Pancreas (tissue), 10 donors: Measurements from ENCODE around the gene PKP4. TPM values are rescaled to one million over a fixed set of nuclear protein-coding genes. Genes with fewer than 3 reads are reported as not detected.

Source experiments
- ATAC-seq, 4 donors: fragments of 200-7000 bp; cut with Tn5 transposase; one replicate each; pipeline versions ENCODE4 v1.8.0 to v1.9.1; 2020; ENCODE audit warnings: mild to moderate bottlenecking in 4 of 4, moderate library complexity in 4 of 4
- DNase-seq, 6 donors: peaks; one replicate each; pipeline ENCODE4 v3.0.0-alpha.2; 2020
- FAIRE-seq: peaks from 2 replicates; lab custom pipeline; 2012; peaks lifted over from hg19 to GRCh38; lab: Jason Lieb, UNC
- H3K27ac ChIP-seq, 4 donors: fragments of 200-600 bp; sonication (generic); 1 replicate in 3 of 4; 2 replicates in 1 of 4; pipeline versions ENCODE4 v1.5.0 to v1.8.0; 2020
- H3K27me3 ChIP-seq, 4 donors: fragments of 200-600 bp; one replicate each; pipeline ENCODE4 v1.8.0; 2021
- H3K36me3 ChIP-seq, 3 donors: fragments of 200-600 bp; sonication (generic) in 1 of 3; one replicate each; pipeline versions ENCODE4 v1.5.0 to v1.8.0; 2020 to 2021
- H3K4me1 ChIP-seq, 3 donors: fragments of 200-600 bp; one replicate each; pipeline ENCODE4 v1.8.0; 2021
- H3K4me3 ChIP-seq, 4 donors: fragments of 200-600 bp; sonication (generic) in 2 of 4; one replicate each; pipeline versions ENCODE4 v1.5.0 to v1.8.0; 2020 to 2021
- H3K9me3 ChIP-seq, 4 donors: fragments of 200-600 bp; one replicate each; pipeline ENCODE4 v1.8.0; 2021
- WGBS, 2 donors: extraction: QIAGEN DNeasy Blood & Tissue Kit; methylation state at CpG; one replicate each; pipeline ENCODE4 v1.1.7; 2013; 5-methylcytosine and 5-hydroxymethylcytosine counted together
- intact Hi-C, 3 donors: fragments of 100-400 bp; cut with DNase I; formaldehyde crosslinking; loops; one replicate each; pipeline versions ENCODE4 v1.11.1 to v1.14.2; 2022
- polyA plus RNA-seq, 2 donors: library from polyadenylated mRNA; stranded (reverse); fragments of 200-250 nt; gene quantifications; one replicate each; pipeline ENCODE4 v1.2.3, GENCODE V29; 2013
- total RNA-seq, 6 donors: library from RNA; stranded (reverse); fragmentation: NEBNext Ultra II Directional in 4 of 6; extraction: Animal tissue kit (Norgen Biotek cat#: 25700) in 4 of 6; gene quantifications; one replicate each; pipeline versions ENCODE4 v1.2.1 to v1.2.4, GENCODE V29; 2021 to 2023
- TF ChIP-seq, protein P1 (sequence below), 4 donors: fragments of 200-600 bp; sonication (generic) in 3 of 4; IDR thresholded peaks; one replicate each; pipeline versions ENCODE4 v1.5.0 to v1.8.0; 2021; ENCODE audit warnings: antibody characterized with exemption in 4 of 4
- donor health status: healthy with polysubstance abuse.
- donor health status: DM: no; HTN: no; CAD: no; lungs with moderate emphysema.
- donor health status: DM: no; HTN: no; CAD: no.
- donor health status: control.
- donor health status: control.
- donor health status: Bipolar disorder and iron deficiency.
- donor health status: DM: yes; HTN: yes; CAD: no.
- donor health status: DM: no; HTN: no; CAD: no.
- donor health status: DM: no; HTN: no; CAD: no.
- donor health status: DM: yes; HTN: yes; CAD: no.

Gene PKP4
- total and polyA plus RNA-seq, 8 donors: 20.4 to 46.2 (median 28.8) TPM

DNA sequence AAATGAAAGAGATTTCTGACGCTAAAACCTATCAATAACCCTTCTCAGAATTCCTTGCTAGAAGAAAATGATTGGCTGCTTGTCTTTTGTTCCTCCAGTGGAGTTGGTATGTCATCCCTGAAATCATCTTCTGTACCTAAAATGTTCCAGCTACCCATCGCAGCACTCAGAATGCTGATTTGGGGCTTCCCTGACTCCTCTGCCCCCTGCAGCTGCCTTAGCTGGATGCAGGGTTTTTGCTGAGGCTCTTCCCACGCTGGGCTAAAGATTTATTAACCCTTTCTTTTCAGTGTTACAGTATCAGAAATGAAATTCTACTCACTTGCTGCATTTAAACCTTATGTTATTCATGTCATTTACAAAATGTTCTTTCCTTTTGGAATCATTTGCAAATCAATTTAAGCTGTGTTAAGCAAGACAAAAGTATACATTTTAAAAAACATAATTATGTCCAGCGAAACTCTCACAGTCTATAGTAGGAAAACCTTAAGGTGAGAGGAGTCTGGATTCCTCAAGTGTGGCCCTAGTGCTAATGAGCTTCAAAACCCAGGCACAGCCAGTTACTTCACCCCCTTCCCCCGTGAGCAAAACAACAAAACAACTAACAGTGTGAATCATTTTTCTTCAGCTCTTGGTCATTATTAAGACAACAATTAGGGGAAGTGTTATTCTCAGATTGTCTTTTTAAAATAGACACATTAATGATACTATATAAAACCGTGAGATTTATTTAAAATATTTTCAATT lies 32.8 kb downstream of the PKP4 start:
- Histone ChIP-seq H3K4me3 (no peak overlapping the region), H3K9me3 (no peaks in the 10 kb centered on the region), H3K4me1 (no peaks in the 10 kb centered on the region), H3K27me3 (no peaks in the 10 kb centered on the region), H3K36me3 (no peaks in the 10 kb centered on the region), H3K27ac (no peak overlapping the region)
- DNase-seq (no peak), FAIRE-seq (no peak), ATAC-seq (no peak)
- TF ChIP-seq, protein P1, sequence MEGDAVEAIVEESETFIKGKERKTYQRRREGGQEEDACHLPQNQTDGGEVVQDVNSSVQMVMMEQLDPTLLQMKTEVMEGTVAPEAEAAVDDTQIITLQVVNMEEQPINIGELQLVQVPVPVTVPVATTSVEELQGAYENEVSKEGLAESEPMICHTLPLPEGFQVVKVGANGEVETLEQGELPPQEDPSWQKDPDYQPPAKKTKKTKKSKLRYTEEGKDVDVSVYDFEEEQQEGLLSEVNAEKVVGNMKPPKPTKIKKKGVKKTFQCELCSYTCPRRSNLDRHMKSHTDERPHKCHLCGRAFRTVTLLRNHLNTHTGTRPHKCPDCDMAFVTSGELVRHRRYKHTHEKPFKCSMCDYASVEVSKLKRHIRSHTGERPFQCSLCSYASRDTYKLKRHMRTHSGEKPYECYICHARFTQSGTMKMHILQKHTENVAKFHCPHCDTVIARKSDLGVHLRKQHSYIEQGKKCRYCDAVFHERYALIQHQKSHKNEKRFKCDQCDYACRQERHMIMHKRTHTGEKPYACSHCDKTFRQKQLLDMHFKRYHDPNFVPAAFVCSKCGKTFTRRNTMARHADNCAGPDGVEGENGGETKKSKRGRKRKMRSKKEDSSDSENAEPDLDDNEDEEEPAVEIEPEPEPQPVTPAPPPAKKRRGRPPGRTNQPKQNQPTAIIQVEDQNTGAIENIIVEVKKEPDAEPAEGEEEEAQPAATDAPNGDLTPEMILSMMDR (IDR thresholded peaks at IDR 0.05): no peak
- 59% methylated on average over 6 of the region's 6 CpGs for WGBS, 2 donors
- intact Hi-C loops: no loop called here

DNA sequence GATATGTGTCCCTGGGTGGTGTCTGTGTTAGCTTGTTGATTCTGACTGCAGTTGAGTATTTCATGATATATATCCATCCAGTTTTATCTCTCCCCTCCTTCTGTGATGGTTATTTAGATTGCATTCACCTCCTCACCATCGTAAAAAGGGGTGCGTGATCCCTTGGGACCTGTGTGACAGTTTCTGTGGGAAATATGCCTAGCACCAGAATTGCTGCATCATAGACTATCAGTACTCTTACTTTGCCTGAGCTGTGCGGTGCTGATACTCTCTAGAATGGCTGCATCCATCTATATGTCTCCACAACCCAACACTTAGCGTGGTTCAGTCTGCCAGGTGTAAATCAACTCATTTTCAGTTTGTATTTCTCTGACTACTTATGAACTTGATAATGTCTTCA lies 34.3 kb downstream of the PKP4 start:
- no peak overlapping the region for H3K27ac ChIP-seq
- no peak for FAIRE-seq
- no peaks in the 10 kb centered on the region for H3K36me3 ChIP-seq
- TF ChIP-seq, protein P1 (IDR thresholded peaks at IDR 0.05): no peak
- H3K27me3 ChIP-seq: no peaks in the 10 kb centered on the region
- DNase-seq: no peak
- no peaks in the 10 kb centered on the region for H3K4me1 ChIP-seq
- WGBS, 2 donors: 92 to 94% methylated on average over 4 of the region's 4 CpGs
- intact Hi-C loops: no loop called here
- no peak for ATAC-seq
- no peak overlapping the region for H3K4me3 ChIP-seq
- no peaks in the 10 kb centered on the region for H3K9me3 ChIP-seq

DNA sequence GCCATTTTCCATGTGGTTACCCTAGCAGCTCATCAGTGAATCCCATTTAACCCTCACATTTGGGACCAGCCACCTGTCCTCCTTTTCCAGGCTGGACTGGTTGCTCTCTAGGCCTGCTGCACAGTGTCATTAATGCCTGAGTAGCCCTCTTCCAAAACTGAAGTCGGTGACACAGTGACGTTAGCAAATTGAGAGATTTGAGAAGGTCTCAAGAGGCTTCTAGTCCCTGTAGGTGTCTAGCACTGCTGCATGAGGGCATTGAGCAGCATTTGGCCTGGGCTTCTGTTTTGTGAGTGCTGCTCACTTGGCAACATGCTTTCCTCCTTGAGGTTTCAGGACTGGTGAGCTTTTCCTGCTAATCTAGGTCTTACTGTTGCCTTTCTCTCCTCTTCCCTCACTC lies 36.7 kb downstream of the PKP4 start:
- TF ChIP-seq, protein P1 (IDR thresholded peaks at IDR 0.05): no peak
- Histone ChIP-seq H3K4me3 (no peak overlapping the region), H3K4me1 (peaks cover 0 to 18% (median 9%) of the 10 kb centered on the region in 3 donors), H3K9me3 (no peaks in the 10 kb centered on the region), H3K27me3 (no peaks in the 10 kb centered on the region), H3K27ac (no peak overlapping the region), H3K36me3 (no peaks in the 10 kb centered on the region)
- 56 to 60% methylated on average over 2 of the region's 2 CpGs for WGBS, 2 donors
- DNase-seq (no peak), FAIRE-seq (no peak), ATAC-seq (no peak)
- intact Hi-C loops: no loop called here

DNA sequence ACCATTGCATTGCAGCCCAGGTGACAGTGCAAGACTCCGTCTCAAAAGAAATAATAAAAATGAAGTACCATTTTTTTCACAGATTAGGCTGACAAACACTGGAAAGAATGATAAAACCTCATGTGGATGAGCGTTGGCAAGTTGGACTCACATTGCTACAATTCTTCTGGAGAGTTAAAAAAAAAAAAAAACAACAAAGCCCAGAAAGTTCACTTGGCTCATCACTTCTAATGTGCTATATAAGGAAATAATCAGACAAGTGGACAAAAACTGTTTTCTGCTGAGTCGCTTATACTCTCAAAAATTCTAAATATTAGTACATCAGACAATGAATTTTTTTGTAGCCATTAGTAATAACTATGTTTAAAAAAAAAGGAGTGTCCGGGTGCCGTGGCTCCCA lies 38.4 kb downstream of the PKP4 start:
- H3K4me1 ChIP-seq: peaks cover 0 to 20% (median 9%) of the 10 kb centered on the region in 3 donors
- H3K27me3 ChIP-seq: no peaks in the 10 kb centered on the region
- FAIRE-seq: no peak
- no peak overlapping the region for H3K4me3 ChIP-seq
- H3K27ac ChIP-seq: no peak overlapping the region
- H3K9me3 ChIP-seq: no peaks in the 10 kb centered on the region
- intact Hi-C loops: no loop called here
- H3K36me3 ChIP-seq: no peaks in the 10 kb centered on the region
- TF ChIP-seq, protein P1 (IDR thresholded peaks at IDR 0.05): no peak
- no peak for ATAC-seq
- WGBS, 2 donors: 94% methylated on average over 5 of the region's 5 CpGs
- no peak for DNase-seq

DNA sequence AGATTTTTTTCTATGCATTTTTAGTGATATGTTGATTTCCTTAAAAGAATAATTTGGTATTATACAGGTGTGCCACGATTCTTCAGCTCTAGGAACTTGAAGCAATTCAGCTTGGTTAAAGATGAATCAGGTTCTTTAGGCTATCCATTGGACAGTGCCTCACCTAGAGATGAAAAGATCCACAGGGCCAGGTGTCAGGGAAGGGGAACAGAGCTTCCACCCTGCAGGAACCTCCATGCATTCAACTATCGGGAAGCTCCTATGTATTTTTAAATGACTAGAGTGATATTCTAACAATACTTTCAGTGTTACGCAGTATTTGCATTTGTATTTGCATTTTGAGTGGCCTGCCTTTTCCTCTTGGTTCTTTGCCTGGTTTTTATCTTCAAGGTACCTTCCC lies 40.2 kb downstream of the PKP4 start:
- ATAC-seq (peak in 3 of 4 donors; percentile 8 to 31 (median 9)), DNase-seq (no peak), FAIRE-seq (no peak)
- H3K4me1 ChIP-seq: peaks cover 3 to 31% (median 14%) of the 10 kb centered on the region in 3 donors
- no peaks in the 10 kb centered on the region for H3K27me3 ChIP-seq
- TF ChIP-seq, protein P1 (IDR thresholded peaks at IDR 0.05): no peak
- H3K9me3 ChIP-seq: no peaks in the 10 kb centered on the region
- 48 to 55% methylated on average over 3 of the region's 3 CpGs for WGBS, 2 donors
- H3K4me3 ChIP-seq: no peak overlapping the region
- intact Hi-C loops: no loop called here
- H3K36me3 ChIP-seq: no peaks in the 10 kb centered on the region
- peak overlapping the region in 2 of 4 donors; percentile 28 to 65 for H3K27ac ChIP-seq
